HG03439 (cell line): ENCODE measurements around the gene BMPR1A.

Source experiments
- ATAC-seq: cut with Tn5 transposase; IDR thresholded peaks from one replicate; pipeline ENCODE4 v1.9.1; 2021; ENCODE audit warnings: mild to moderate bottlenecking, moderate library complexity; ENCODE audit not compliant: unreplicated experiment

The BMPR1A gene

DNA sequence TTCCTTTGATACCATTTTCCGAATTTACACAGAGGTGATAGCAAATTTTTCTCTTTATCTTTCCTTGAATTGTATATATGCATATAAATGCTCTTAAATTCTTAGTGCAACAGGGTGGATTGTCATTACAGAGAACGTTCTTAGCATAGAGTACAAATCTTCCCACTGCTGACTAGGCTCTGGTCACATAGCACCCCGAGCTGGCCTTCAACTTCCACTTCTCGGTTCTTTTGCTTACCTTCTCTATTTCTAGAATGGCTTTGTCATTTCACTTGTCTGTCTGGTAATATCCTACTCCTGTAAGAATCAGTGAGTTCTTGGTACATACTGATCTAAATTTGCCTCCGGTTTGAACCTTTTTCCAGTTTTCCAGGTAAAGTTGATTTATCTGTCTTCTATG is 225.3 kb downstream of the BMPR1A start:
- no peak for ATAC-seq
